GM21737 (cell line): Measurements from ENCODE around the gene SEPHS1.
A peak's percentile ranks its signal among the peaks of the same experiment; 100 is the strongest.
"Not testable (repeated sequence)": the region's sequence is repeated elsewhere in the genome, so short reads cannot be mapped to it uniquely, and the experiment has no call there.

ENCODE experiments used
- ATAC-seq: cut with Tn5 transposase; IDR thresholded peaks from one replicate; pipeline ENCODE4 v1.9.1; 2021; ENCODE audit warnings: mild to moderate bottlenecking, moderate library complexity; ENCODE audit not compliant: unreplicated experiment

Gene SEPHS1

GRCh38 chr10:13348216-13349017 is at the start of gene SEPHS1:
TSS of gene SEPHS1 (minus strand) at chr10:13348293. CDS start at chr10:13344950, 3,343 bp downstream.
- peak; percentile 48 for ATAC-seq

DNA sequence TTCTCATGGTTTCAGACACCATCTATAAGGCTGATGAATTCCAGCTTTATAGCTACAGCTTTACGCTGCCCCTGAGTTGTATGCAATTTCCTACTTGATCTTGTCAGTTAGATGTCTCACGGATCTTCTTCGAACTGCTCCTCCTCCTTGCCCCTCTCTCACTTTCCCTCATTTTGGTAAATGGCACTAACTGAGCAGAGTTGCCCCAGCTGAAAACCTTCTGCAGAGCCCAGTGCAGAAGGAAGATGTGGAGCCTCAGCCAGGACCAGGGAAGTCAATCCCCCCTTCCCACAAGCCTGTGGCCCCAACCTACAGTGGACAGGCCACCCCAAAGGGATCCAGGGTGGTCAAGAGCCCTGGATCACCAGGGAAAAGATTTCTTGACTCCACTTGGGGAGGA is 49.0 kb upstream of the SEPHS1 start:
- no peak for ATAC-seq

DNA sequence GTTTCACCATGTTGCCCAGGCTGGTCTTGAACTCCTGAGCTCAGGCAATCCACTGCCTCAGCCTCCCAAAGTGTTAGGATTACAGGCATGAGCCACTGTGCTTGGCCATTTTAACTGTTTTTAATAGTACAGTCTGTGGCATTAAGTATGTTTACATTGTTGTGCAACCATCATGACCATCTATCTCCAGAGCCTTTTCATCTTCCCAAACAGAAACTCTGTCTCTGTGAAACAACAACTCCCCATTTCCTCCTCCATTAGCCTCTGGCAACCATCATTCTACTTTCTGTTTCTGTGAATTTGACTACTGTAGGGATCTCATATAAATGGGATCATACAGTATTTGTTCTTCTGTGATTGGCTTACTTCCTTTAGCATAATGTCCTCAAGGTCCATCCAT is 48.3 kb upstream of the SEPHS1 start:
- no peak for ATAC-seq

DNA sequence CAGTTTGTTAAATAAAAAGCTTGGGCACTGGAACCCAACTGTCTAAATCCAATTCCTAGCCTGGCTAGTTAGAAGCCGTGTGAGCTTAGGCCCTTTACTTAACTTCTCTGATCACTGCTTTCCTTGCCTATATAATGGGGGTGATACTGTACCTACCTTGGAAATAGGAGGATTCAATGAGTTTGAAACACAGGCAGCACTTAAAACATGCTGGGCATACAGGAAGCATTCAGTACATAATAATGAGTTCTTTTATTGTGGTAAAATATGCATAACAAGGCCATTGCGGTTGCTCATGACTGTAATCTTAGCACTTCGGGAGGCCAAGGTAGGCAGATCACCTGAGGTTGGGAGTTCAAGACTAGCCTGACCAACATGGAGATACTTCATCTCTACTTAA is 47.4 kb upstream of the SEPHS1 start:
- no peak for ATAC-seq

DNA sequence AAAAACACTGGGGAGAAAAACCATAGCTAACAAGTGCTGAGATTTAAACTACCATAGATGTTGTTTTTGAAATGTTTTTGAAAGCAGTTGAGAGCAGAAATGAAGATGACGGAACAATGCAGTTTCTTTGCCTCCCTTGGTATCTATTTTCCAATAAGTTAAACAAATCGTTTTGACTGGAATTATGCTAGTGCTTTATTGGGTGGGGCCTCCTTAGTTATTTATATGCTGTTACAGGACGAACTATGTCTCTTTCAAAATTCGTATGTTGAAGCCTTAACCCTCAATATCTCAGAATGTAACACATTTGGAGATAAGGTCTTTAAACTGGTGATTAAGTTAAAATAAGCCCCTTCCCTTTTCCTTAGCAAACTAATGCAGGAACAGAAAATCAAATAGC is 45.5 kb upstream of the SEPHS1 start:
- no peak for ATAC-seq

- ATAC-seq, result no peak
Observed at GRCh38 chr10:13392701-13393100, 44.6 kb upstream of the SEPHS1 start.

DNA sequence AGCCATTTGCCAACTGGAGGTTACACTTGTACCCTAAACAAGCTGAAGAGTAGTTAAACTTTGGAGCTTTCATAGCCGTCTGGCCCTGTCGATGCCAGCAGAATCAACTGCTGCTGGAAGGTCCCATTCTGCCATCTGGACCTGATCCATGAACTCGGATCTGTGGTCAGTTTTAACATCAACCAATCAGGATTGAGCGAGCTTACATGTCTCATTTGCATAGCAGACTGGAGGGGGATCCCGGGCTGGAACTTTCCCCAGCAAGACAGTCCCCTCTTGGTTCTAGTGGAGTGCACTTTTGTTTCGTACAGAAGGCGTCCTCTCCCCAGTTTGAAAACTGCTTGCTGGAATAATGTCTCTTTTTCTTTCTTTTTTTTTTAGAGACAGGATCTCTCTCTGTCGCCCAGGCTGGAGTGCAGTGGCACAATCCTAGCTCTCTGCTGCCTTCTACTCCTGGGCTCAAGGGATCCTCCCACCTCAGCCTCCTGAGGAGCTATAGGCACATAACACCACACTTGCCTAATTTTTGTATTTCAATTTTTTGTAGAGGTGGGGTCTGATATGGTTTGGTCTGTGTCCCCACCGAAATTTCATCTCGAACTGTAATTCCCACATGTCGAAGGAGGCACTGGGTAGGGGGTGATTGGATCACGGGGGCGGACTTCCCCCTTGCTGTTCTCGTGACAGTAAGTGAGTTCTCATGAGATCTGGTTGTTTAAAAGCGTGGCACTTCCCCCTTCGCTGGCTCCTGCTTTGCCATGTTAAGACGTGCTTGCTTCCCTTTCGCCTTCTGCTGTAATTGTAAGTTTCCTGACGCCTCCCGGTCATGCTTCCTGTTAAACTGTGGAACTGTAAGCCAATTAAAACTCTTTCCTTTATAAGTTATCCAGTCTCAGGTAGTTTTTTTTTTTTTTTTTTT is 42.8 kb upstream of the SEPHS1 start:
- no peak for ATAC-seq

DNA sequence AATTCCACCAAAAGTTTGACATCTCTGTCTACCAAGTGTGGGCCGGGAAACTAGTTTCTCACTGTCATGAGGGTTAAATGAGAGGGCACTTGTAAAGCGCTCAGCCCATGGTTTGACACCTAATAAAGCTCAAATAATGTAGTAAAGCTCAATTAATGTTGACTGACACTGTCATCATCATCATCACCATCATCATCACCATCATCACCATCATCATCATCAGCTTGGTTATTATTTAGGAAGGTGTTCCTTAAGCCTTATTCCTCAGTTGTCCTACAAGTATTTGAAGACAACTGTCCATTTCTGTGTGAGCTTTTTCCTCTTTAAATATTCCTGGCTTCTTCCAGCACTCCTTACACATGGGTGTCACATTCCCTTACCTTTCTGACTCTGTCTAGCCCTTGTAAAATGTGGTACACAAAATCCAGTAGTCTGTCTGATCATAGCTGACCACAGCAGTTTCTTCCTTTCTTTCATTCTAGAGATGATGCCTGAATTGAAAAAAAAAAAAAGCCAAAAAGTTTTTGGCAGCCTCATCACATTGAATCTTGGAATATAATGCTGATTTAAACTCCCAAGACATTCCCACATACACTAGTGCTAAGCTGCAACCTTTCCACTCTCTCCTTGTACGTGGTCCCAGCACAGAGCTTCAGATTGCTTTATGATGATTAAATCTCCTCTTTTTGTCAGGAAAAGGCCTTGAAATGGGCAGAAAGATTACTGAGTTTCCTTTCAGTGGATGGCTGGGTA is 40.6 kb upstream of the SEPHS1 start:
- ATAC-seq, result no peak

DNA sequence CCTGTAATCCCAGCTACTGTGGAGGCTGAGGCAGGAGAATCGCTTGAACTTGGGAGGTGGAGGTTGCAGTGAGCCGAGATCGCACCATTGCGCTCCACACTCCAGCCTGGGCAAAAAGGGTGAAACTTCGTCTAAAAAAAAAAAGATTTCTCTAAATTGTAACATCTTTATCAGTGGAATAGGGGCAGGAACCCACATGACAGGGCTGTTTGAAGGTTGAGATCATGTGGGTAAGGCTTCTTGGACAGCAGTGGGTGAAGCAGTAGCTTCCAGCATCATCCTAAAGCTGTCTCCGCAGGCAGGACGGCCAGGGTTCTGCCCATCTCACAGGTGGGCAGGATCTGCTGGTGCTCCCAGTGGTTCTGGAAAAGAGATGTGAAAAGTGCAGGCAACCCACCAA is 37.9 kb upstream of the SEPHS1 start:
- no peak for ATAC-seq

DNA sequence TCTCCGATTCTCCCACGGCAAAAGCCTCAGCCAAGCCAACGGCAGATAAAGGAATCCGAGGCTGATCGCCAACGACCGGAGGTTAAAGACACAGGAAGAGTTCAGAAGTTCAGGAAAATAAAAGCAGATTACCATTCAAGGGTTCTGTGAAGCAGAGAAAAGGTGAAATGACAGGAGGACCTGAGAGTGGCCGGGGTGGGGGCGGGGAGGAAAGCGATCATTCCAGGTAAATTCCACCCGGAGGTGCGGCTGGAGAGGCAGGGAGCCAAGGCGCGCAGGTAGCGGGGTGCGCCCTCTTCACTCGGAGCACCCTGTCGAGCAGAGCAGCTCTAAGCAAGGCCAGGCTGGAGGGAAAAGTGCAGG is 35.3 kb upstream of the SEPHS1 start:
- ATAC-seq, result no peak

DNA sequence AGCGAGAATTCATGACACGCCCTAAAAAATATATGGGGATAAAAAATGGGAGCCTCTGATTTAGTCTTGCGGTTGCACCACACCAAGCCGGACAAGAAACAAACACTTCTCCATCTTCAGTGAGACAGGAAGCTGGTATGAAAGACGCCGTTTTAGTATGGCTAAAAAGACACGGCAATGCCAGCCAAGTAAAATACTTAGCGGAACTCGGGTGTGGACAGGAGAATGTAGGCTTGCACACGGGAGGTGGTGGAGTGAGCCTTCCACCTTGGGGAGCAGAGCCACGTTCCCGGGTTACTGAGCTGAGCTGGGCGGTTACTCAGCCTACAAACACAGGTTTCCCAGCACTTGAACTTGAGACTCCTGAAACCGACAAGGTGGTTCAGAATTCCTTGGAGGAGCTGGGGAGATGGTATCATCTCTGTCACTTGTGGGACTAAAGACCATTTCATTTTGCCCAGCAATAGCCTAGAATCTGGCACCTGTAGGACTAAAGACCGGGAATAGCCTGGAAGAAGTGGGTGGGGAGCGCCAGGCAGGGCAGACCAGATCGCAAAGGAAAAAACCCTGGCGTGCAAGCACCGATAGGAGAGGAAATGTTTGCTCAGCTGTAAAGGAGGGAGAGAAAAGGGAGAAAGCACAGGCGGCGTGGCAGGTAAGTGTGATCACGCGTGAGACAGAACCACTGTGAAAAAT is 34.8 kb upstream of the SEPHS1 start:
- ATAC-seq, result no peak

DNA sequence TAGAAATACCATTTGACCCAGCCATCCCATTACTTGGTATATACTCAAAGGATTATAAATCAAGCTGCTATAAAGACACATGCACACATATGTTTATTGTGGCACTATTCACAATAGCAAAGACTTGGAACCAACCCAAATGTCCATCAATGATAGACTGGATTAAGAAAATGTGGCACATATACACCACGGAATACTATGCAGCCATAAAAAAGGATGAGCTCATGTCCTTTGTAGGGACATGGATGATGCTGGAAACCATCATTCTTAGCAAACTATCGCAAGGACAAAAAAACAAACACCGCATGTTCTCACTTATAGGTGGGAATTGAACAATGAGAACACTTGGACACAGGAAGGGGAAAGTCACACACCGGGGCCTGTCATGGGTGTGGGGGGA is 31.0 kb upstream of the SEPHS1 start:
- not testable (repeated sequence) for ATAC-seq

GRCh38 chr10:13376746-13377145 is 28.7 kb upstream of the SEPHS1 start:
- ATAC-seq, result no peak

DNA sequence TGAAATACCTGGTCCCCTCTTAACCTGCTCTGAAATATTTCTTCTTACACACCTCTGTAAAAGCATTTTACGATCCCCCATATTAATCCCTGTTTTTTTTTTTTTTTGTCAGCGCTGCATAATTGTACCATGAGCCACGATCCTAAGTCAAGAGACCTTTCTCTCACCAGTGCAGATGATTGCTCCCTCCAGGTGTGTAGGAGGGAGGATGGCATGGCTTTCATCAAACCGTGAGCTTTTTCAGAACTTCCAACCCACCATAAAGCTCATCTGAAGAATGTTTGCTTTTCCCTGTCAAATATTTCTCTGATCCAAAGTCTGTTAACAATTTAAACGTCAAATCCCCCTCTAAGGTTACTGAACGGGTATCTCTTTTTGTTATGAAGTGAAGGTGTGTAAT is 28.2 kb upstream of the SEPHS1 start:
- ATAC-seq, result no peak

DNA sequence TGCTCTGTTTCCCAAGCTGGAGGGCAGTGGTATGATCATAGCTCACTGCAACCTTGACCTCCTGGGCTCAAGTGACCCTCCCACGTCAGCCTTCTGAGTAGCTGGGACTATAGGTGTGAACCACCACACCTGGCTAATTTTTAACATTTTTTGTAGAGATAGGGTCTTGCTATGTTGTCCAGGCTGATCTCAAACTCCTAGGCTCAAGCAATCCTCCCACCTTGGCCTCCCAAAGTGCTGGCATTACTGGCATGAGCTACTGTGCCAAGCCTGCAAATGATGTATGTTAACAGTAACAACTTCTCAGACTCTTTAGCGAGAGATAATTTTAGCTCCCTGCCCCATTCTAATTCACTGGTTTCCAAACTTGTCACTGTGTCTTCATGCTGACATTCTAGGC is 27.7 kb upstream of the SEPHS1 start:
- no peak for ATAC-seq

GRCh38 chr10:13373644-13374043 is 25.6 kb upstream of the SEPHS1 start:
- ATAC-seq, result no peak

DNA sequence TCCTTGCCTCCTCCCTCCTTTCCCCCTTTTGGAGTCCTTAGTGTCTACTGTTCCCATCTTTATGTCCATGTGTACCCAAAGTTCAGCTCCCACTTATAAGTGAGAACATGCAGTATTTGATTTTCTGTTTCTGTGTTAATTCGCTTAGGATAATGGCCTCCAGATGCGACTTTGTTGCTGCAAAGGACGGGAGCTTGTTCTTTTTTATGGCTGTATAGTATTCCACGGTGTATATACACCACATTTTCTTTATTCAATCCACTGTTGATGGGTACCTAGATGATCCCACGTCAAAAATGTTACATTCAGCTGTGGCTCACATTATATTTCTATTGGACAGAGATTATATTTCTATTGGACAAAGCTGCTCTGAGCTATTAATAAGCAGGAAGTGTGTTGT is 24.4 kb upstream of the SEPHS1 start:
- ATAC-seq, result no peak

DNA sequence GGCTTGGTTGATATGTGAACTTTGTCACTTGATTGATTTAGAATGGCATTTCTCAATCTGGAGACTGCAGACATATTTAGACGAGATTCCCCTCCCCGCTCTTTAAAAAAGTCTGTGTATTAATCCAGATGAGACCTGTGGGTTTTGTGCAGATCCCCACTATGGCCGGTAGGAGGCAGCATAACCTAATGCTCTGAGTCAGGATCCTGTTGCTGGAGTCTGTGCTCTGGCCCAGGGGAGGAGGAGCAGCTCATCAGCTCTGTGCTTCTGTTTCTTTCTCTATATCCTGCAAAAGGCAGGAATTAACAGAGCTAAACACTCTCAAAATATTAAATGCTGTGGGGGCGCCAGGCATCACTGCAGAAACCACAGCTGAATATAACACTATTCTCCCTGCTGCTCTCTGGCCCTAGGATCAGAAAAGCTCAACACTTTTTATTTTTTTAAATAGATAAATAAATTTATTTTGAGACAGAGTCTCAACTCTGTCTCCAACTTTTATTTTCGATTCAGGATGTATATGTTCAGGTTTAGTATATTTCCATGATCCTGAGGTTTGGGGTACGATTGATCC is 23.9 kb upstream of the SEPHS1 start:
- ATAC-seq, result no peak

DNA sequence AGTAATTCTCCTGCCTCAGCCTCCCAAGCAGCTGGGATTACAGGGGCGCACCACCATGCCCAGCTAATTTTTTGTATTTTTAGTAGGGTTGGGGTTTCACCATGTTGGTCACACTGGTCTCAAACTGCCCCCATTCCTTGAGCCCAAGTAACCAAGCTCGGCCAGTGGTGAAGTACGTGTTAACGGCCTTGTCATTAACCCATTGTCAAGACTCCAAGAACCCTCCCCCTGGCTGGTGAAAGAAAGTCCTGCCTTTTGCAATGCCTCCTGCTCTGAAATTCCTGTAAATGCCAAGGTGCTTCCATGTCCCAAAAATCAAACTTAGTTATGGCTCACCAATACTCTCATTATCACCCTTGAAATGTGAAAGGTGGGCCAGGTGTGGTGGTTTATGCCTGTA is 18.8 kb upstream of the SEPHS1 start:
- no peak for ATAC-seq

DNA sequence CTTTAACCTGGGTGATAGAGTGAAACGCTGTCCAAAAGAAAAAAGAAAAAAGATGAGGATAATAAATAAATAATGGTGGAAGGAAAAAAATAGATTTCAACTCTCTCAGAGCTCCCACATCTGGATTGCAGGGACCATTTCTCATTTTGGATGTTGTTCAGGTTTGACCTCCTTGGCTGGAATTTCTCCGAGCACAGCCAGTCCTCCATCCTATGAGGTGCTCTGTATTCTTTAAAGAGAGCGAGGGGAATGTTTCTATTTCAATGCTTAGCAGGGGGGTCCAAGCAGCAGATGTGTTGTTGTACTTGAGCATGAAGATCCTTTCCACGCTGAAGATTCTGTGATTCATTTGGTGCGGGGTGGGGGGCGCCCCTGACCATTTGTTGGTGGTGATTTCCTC is 17.7 kb upstream of the SEPHS1 start:
- no peak for ATAC-seq
